Left lung (tissue), 10 donors: ENCODE data around the gene HPS6. TPM values are rescaled to one million over a fixed set of nuclear protein-coding genes. Genes with fewer than 3 reads are reported as not detected.
A peak's percentile ranks its signal among the peaks of the same experiment; 100 is the strongest.
"Not testable (repeated sequence)": the region's sequence is repeated elsewhere in the genome, so short reads cannot be mapped to it uniquely, and the experiment has no call there.

ENCODE experiments used
- ATAC-seq: fragments of 200-7000 bp; cut with Tn5 transposase; one replicate; pipeline ENCODE4 v1.9.1; 2020; ENCODE audit warnings: moderate library complexity
- DNase-seq, 4 donors: peaks; one replicate each; pipeline ENCODE4 v3.0.0-alpha.2; 2013 to 2020
- H3K27ac ChIP-seq, 2 donors: fragments of 200-600 bp; sonication (generic) in 1 of 2; one replicate each; pipeline versions ENCODE4 v1.5.0 to v1.8.0; 2020 to 2021
- H3K27me3 ChIP-seq, 2 donors: fragments of 200-600 bp; sonication (generic) in 1 of 2; one replicate each; pipeline versions ENCODE4 v1.5.0 to v1.8.0; 2020 to 2021
- H3K36me3 ChIP-seq, 2 donors: fragments of 200-600 bp; sonication (generic) in 1 of 2; one replicate each; pipeline versions ENCODE4 v1.5.0 to v1.8.0; 2020 to 2021
- H3K4me1 ChIP-seq, 2 donors: fragments of 200-600 bp; one replicate each; pipeline ENCODE4 v1.8.0; 2021
- H3K4me3 ChIP-seq, 2 donors: fragments of 200-600 bp; sonication (generic) in 1 of 2; one replicate each; pipeline versions ENCODE4 v1.5.0 to v1.8.0; 2020 to 2021; ENCODE audit warnings: mild to moderate bottlenecking in 1 of 2
- H3K9me3 ChIP-seq, 2 donors: fragments of 200-600 bp; sonication (generic) in 1 of 2; one replicate each; pipeline versions ENCODE4 v1.5.0 to v1.8.0; 2020 to 2021
- intact Hi-C, 2 donors: fragments of 100-400 bp; cut with DNase I; formaldehyde crosslinking; loops; one replicate each; pipeline versions ENCODE4 v1.11.2 to v1.14.2; 2022
- polyA plus RNA-seq, 6 donors: library from polyadenylated mRNA; unstranded; fragments of 120-200 nt; gene quantifications; one replicate each; pipeline ENCODE4 v1.2.1, GENCODE V29; 2013; ENCODE audit not compliant: insufficient read length in 6 of 6
- total RNA-seq, 2 donors: library from RNA; stranded (reverse); fragmentation: NEBNext Ultra II Directional; extraction: Animal tissue kit (Norgen Biotek cat#: 25700); gene quantifications; one replicate each; pipeline ENCODE4 v1.2.1, GENCODE V29; 2021
- TF ChIP-seq, protein P1 (sequence below), 2 donors: fragments of 200-600 bp; sonication (generic) in 1 of 2; IDR thresholded peaks; one replicate each; pipeline versions ENCODE4 v1.5.0 to v1.8.0; 2021; ENCODE audit warnings: antibody characterized with exemption in 2 of 2
- donor health status: DM: no; HTN: yes; CAD: no.
- donor health status: DM: no; HTN: no; CAD: no.

The HPS6 gene
- total and polyA plus RNA-seq, 8 donors = 7.6 to 21.0 (median 11.7) TPM

DNA sequence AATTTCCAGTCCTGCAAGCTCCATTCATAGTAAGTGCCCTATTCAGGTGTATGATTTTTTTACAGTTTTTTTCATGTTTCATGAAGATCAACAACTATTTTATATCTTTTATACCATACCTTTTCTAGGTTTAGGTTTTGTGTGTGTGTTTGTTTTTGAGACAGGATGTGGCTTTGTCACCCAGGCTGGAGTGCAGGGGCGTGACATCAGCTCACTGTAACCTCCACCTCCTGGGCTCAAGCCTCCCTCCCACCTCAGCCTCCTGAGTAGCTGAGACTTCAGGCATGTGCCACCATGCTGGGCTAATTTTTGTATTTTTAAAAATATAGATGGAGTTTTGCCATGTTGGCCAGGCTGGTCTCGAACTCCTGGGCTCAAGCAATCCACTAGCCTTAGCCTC lies 44.2 kb upstream of the HPS6 start:
- intact Hi-C loops = no loop called here
- Histone ChIP-seq H3K4me3 (no peak overlapping the region), H3K36me3 (peaks cover 0 to 98% of the 10 kb centered on the region in 2 donors), H3K27me3 (no peaks in the 10 kb centered on the region), H3K27ac (no peak overlapping the region), H3K4me1 (peaks cover 0 to 9% of the 10 kb centered on the region in 2 donors), H3K9me3 (no peaks in the 10 kb centered on the region)
- ATAC-seq = no peak
- no peak for DNase-seq
- TF ChIP-seq, protein P1, sequence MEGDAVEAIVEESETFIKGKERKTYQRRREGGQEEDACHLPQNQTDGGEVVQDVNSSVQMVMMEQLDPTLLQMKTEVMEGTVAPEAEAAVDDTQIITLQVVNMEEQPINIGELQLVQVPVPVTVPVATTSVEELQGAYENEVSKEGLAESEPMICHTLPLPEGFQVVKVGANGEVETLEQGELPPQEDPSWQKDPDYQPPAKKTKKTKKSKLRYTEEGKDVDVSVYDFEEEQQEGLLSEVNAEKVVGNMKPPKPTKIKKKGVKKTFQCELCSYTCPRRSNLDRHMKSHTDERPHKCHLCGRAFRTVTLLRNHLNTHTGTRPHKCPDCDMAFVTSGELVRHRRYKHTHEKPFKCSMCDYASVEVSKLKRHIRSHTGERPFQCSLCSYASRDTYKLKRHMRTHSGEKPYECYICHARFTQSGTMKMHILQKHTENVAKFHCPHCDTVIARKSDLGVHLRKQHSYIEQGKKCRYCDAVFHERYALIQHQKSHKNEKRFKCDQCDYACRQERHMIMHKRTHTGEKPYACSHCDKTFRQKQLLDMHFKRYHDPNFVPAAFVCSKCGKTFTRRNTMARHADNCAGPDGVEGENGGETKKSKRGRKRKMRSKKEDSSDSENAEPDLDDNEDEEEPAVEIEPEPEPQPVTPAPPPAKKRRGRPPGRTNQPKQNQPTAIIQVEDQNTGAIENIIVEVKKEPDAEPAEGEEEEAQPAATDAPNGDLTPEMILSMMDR (IDR thresholded peaks at IDR 0.05) = no peak

DNA sequence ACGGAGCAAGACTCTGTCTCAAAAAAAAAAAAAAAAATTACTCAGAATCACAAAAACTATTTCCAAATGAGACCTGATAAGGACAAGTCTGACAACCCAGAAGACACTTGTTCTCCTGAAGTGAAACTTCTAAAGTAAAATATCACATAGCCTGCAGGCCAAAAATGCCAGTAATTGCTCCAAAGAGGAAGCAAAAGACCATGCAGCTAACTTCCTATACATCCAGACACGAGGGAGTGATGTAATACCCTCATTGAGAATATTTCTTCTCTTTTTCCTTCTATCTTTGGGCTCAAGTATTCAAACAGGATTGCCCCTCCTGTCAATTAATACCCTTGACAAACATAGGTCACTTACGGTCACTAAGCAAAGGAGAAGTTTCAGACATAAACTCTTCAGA lies 40.4 kb upstream of the HPS6 start:
- no peaks in the 10 kb centered on the region for H3K27me3 ChIP-seq
- DNase-seq (no peak), ATAC-seq (peak; percentile 26)
- H3K36me3 ChIP-seq = peaks cover 0 to 97% of the 10 kb centered on the region in 2 donors
- intact Hi-C loops = no loop called here
- no peak overlapping the region for H3K4me3 ChIP-seq
- TF ChIP-seq, protein P1 (IDR thresholded peaks at IDR 0.05) = no peak
- H3K4me1 ChIP-seq = peaks cover 0 to 9% of the 10 kb centered on the region in 2 donors
- H3K9me3 ChIP-seq = no peaks in the 10 kb centered on the region
- H3K27ac ChIP-seq = peak overlapping the region in 1 of 2 donors; percentile 35

- DNase-seq (no peak), ATAC-seq (no peak)
- intact Hi-C loops = no loop called here
- Histone ChIP-seq H3K4me3 (no peak overlapping the region), H3K27ac (no peak overlapping the region), H3K9me3 (no peaks in the 10 kb centered on the region), H3K36me3 (peaks cover 0 to 97% of the 10 kb centered on the region in 2 donors), H3K27me3 (no peaks in the 10 kb centered on the region), H3K4me1 (peaks cover 0 to 9% of the 10 kb centered on the region in 2 donors)
- TF ChIP-seq, protein P1 (IDR thresholded peaks at IDR 0.05) = no peak
These were observed 37.9 kb upstream of the HPS6 start for GRCh38 chr10:102027261-102027660.

- ATAC-seq (no peak), DNase-seq (no peak)
- intact Hi-C loops = no loop called here
- no peaks in the 10 kb centered on the region for H3K9me3 ChIP-seq
- no peaks in the 10 kb centered on the region for H3K27me3 ChIP-seq
- H3K4me1 ChIP-seq = no peaks in the 10 kb centered on the region
- H3K27ac ChIP-seq = no peak overlapping the region
- H3K4me3 ChIP-seq = no peak overlapping the region
- TF ChIP-seq, protein P1 (IDR thresholded peaks at IDR 0.05) = no peak
- peaks cover 0 to 90% of the 10 kb centered on the region in 2 donors for H3K36me3 ChIP-seq
These were observed 31.4 kb upstream of the HPS6 start for GRCh38 chr10:102033787-102034186.

- H3K9me3 ChIP-seq, H3K27ac ChIP-seq, H3K4me3 ChIP-seq, H3K4me1 ChIP-seq, intact Hi-C loops, H3K27me3 ChIP-seq, ATAC-seq, DNase-seq: not testable (repeated sequence)
- H3K36me3 ChIP-seq = peaks cover 0 to 81% of the 10 kb centered on the region in 2 donors
These were observed 29.3 kb upstream of the HPS6 start for GRCh38 chr10:102035807-102036206.

DNA sequence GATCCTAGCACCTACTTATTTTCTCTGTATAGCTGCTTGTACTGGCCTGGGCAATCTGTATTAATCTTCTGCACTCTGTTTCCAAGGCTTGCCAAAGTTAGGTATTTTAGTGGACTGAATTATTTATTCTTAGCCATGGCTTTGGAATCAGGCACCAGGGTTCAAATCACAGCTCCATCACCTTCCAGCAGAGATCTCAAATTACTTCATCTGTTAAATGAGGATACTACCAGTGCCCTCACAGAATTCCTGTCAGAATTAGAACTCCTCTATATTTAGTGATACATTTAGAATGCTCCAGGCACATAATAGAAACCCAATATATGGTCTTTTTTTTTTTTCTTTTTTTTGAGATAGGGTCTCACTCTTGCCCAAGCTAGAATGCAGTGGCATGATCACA lies 26.7 kb upstream of the HPS6 start:
- Histone ChIP-seq H3K36me3 (peaks cover 0 to 54% of the 10 kb centered on the region in 2 donors), H3K4me3 (no peak overlapping the region), H3K27ac (no peak overlapping the region), H3K27me3 (no peaks in the 10 kb centered on the region), H3K4me1 (peaks cover 0 to 8% of the 10 kb centered on the region in 2 donors), H3K9me3 (no peaks in the 10 kb centered on the region)
- ATAC-seq = no peak
- DNase-seq = no peak
- TF ChIP-seq, protein P1 (IDR thresholded peaks at IDR 0.05) = no peak
- intact Hi-C loops = no loop called here
